ENCODE results near the gene GSTP1. TPM values are rescaled to one million over a fixed set of nuclear protein-coding genes. Genes with fewer than 3 reads are reported as not detected.
A peak's percentile ranks its signal among the peaks of the same experiment; 100 is the strongest.

Gene GSTP1
- polyA plus RNA-seq, 1 donor (not counting 4 experiments of a cell fraction or from before 2014, with no cell fraction given), result 1,575 TPM

- H3K27ac ChIP-seq (ENCODE audit: control insufficient read depth, insufficient read depth, low read length), result peak overlapping the region; percentile 84
- DNase-seq (ENCODE audit: low read depth, low spot score), result no peak
- H3K36me3 ChIP-seq (ENCODE audit: control insufficient read depth in 2 of 2, extremely low read depth in 1 of 2, insufficient read depth in 2 of 2, low read length in 2 of 2), result peaks cover 23 to 28% of the 10 kb centered on the region in 2 experiments
- peak overlapping the region in 1 of 3 experiments; percentile 50 for H3K4me3 ChIP-seq (ENCODE audit: control insufficient read depth in 2 of 3, extremely low read depth in 1 of 3, insufficient read depth in 2 of 3, low read depth in 1 of 3, low read length in 3 of 3)
- H2AFZ ChIP-seq (ENCODE audit: control insufficient read depth, low read length), result peak overlapping the region; percentile 89
- no peaks in the 10 kb centered on the region for H4K20me1 ChIP-seq (ENCODE audit: control insufficient read depth, extremely low read depth, insufficient read depth, low read length)
- TF ChIP-seq EZH2 (IDR thresholded peaks at IDR 0.05; ENCODE audit: low read length) (no peak), CTCF (optimal IDR thresholded peaks at IDR 0.05 in 1 of 3, IDR thresholded peaks at IDR 0.05 in 1 of 3, conservative IDR thresholded peaks at IDR 0.05 in 1 of 3; ENCODE audit: extremely low read depth in 1 of 3, insufficient read depth in 2 of 3, low read length in 3 of 3) (no peak)
- H3K4me1 ChIP-seq (ENCODE audit: control insufficient read depth, extremely low read depth, insufficient read depth, low read length), result peaks cover 13% of the 10 kb centered on the region
- dilution Hi-C loops (cut with MboI; ENCODE audit: extremely low pct_ligation_motif_present, low sequenced_read_pairs), result no loop called here
- no peaks in the 10 kb centered on the region for H3K9me3 ChIP-seq (ENCODE audit: control insufficient read depth, low read depth, low read length)
- no peak for FAIRE-seq
- peaks cover 10% of the 10 kb centered on the region for H3K27me3 ChIP-seq (ENCODE audit: control insufficient read depth, extremely low read depth, insufficient read depth, low read length)
- peak overlapping the region; percentile 83 for H3K4me2 ChIP-seq (ENCODE audit: control insufficient read depth, extremely low read depth, insufficient read depth, low read depth, low read length)
- peak overlapping the region; percentile 81 for H3K9ac ChIP-seq (ENCODE audit: control insufficient read depth, extremely low read depth, insufficient read depth, low read length)
- H3K9me1 ChIP-seq (ENCODE audit: control insufficient read depth, extremely low read depth, insufficient read depth, low read length), result no peaks in the 10 kb centered on the region
- H3K79me2 ChIP-seq (ENCODE audit: control insufficient read depth, insufficient read depth, low read length), result peaks cover 1% of the 10 kb centered on the region
Observed at GRCh38 chr11:67613313-67613959, 29.8 kb downstream of the GSTP1 start.

GRCh38 chr11:67613960-67614715 is 30.5 kb downstream of the GSTP1 start:
- Histone ChIP-seq H3K36me3 (ENCODE audit: control insufficient read depth in 2 of 2, extremely low read depth in 1 of 2, insufficient read depth in 2 of 2, low read length in 2 of 2) (peaks cover 18 to 24% of the 10 kb centered on the region in 2 experiments), H3K79me2 (ENCODE audit: control insufficient read depth, insufficient read depth, low read length) (no peaks in the 10 kb centered on the region), H4K20me1 (ENCODE audit: control insufficient read depth, extremely low read depth, insufficient read depth, low read length) (no peaks in the 10 kb centered on the region), H2AFZ (ENCODE audit: control insufficient read depth, low read length) (peak overlapping the region; percentile 89), H3K9me3 (ENCODE audit: control insufficient read depth, low read depth, low read length) (no peaks in the 10 kb centered on the region), H3K27me3 (ENCODE audit: control insufficient read depth, extremely low read depth, insufficient read depth, low read length) (peaks cover 10% of the 10 kb centered on the region), H3K9ac (ENCODE audit: control insufficient read depth, extremely low read depth, insufficient read depth, low read length) (peak overlapping the region; percentile 81), H3K4me3 (ENCODE audit: control insufficient read depth in 2 of 3, extremely low read depth in 1 of 3, insufficient read depth in 2 of 3, low read depth in 1 of 3, low read length in 3 of 3) (peak overlapping the region; percentile 21 to 50 (median 38)), H3K27ac (ENCODE audit: control insufficient read depth, insufficient read depth, low read length) (peak overlapping the region; percentile 84), H3K4me1 (ENCODE audit: control insufficient read depth, extremely low read depth, insufficient read depth, low read length) (peaks cover 13% of the 10 kb centered on the region), H3K9me1 (ENCODE audit: control insufficient read depth, extremely low read depth, insufficient read depth, low read length) (no peaks in the 10 kb centered on the region), H3K4me2 (ENCODE audit: control insufficient read depth, extremely low read depth, insufficient read depth, low read depth, low read length) (peak overlapping the region; percentile 83)
- FAIRE-seq (peak; percentile 43), DNase-seq (ENCODE audit: low read depth, low spot score) (no peak)
- dilution Hi-C loops (cut with MboI; ENCODE audit: extremely low pct_ligation_motif_present, low sequenced_read_pairs), result no loop called here
- TF ChIP-seq EZH2 (IDR thresholded peaks at IDR 0.05; ENCODE audit: low read length), result no peak
- TF ChIP-seq CTCF (optimal IDR thresholded peaks at IDR 0.05 in 1 of 3, IDR thresholded peaks at IDR 0.05 in 1 of 3, conservative IDR thresholded peaks at IDR 0.05 in 1 of 3; ENCODE audit: extremely low read depth in 1 of 3, insufficient read depth in 2 of 3, low read length in 3 of 3), result peak; percentile 40 to 76 (median 49)

All from keratinocyte (primary cell).